ENCODE measurements around the gene CAMK2B.

The CAMK2B gene

GRCh38 chr7:44225566-44226395, 99.6 kb downstream of the CAMK2B start:
- no peak for ATAC-seq

DNA sequence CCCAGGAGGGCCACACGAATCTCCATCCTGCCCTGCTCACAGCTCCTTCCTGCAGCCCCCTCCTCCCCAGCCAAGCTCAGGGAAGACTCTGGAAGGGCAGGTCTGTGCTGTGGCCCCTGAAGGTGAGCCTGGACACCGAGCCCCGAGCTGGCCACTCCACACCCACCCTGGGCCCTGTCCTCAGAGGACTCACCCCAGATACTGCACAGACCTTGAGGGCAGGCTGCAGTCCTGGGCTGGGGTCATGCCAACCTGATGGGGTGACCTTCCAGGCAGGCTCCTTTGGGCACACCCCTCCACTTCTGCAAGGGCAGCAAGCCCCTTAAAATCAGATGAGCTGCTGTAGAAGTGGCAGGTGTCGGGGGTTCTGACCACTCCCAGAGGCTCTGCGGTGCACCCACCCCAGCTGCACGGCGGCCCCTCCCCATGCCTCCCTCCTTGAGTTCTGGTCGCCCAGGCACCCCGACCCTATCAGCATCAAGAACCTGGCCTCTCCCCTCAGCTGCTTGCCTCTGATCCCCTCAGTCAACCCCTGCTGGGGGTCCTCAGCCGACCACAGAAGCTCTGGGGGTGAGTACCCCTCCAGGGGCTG, 100.3 kb downstream of the CAMK2B start:
- no peak for ATAC-seq

- no peak for ATAC-seq
These were observed 101.1 kb downstream of the CAMK2B start for GRCh38 chr7:44224080-44224973.

DNA sequence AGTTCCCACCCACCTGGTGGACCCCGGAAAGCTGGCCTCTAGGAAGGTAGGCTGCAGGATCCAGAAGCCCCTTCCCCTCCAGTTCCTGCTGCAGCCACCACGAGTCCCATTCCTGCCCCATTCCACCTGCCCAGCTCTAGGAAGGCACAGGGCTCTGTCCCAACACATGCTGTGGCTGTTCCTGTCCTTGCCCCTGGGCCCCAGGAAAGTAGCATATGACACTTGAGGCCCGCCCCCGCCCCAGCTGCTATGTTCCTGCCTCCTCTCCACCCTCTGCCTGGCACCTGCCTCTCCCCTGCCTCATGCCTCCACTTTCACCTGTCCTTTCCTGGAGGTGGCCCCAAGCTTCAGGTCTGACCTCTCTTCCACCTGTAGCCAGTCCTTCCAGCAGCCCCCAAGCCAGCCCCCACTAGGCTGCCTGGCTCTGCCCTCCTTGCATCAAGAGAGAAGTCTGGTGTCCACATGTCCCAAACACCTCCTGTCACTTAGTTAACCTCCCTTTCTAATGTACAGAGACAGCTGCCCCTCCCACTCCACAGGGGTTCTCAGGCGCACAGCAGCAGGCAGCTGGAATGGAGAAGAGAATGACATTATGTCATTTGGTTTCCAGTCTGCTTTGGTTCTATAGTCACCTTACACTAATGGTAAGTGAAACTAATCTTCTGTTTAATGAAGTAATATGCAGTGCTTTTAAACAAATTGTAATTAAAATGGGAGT, 101.9 kb downstream of the CAMK2B start:
- no peak for ATAC-seq

- no peak for ATAC-seq
These were observed 102.6 kb downstream of the CAMK2B start for GRCh38 chr7:44222776-44223261.

GRCh38 chr7:44222074-44222473, 103.3 kb downstream of the CAMK2B start:
- no peak for ATAC-seq

DNA sequence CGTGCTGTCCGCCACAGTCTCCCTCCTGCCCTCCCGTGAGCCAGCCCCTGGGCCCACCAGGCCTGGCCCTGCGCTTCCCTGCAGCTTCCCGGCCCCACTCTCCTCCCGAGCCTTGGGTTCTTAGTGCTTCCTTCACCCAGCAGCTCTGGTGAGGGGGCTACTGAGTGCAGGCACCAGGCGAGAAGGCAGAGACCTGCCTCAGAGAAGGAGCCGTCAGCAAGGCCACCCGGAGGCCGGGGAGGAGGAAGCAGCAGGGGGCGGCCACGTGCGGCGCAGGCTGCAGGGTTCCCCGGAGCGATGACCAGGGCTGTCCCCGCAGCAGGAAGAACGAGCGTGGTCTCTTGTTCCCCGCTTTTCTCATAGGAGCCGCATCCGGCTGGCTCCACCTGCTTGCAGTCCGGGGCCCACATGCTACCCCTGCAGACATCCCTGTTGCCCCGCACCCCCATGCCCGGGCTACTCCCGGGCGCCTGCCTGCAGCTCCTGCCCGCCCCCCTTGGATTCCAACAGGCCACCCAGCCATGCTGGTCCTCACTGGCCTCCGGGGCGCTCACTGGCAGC, 104.1 kb downstream of the CAMK2B start:
- ATAC-seq = no peak

- ATAC-seq = no peak
These were observed 104.9 kb downstream of the CAMK2B start for GRCh38 chr7:44220358-44221112.

DNA sequence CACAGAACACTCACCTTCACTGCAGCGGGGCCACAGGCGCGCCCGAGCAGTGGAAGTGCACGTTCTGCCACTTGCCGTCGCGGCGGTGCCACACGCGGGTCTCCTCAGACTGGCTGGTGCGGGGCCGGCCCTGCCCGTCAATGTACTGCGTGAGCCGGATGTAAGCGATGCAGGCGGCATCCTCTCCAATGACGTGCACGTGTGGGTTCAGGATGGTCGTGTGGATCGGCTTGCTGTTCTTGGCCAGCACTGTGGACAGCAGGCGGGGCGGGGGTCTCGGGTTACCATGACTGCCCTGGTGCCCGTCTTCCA, 105.4 kb downstream of the CAMK2B start:
- no peak for ATAC-seq

DNA sequence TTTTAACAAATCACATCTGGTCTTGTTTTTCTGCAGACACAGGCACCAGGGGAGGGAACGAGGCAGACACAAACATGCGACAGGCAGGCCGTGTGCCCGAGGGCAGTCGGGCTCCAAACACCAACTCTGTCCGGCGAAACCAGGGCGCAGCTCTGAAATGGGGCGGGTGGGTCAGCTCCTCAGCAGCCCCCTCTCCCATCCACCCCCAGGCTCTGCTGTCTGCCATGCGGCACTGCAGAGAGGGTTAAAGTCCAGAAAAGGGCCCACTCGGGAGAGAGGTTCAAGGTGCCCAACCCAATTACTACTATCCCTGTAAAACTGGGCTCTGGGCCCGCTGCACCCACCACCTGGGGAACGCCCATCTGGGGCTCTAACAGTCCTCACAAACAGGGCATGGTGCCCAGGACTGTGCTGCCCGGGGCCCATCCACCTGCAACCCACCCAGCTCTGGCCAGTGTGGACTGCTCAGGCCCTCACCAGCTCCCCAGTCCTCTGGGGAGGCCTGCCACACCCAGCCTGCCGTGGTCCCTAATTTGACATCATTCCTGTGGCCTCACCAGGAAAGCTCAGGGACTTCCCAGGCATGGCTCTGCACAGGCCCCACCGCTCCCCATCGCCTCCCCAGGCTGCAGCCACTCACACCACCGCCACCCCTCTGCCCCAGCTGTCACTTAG, 105.9 kb downstream of the CAMK2B start:
- no peak for ATAC-seq

DNA sequence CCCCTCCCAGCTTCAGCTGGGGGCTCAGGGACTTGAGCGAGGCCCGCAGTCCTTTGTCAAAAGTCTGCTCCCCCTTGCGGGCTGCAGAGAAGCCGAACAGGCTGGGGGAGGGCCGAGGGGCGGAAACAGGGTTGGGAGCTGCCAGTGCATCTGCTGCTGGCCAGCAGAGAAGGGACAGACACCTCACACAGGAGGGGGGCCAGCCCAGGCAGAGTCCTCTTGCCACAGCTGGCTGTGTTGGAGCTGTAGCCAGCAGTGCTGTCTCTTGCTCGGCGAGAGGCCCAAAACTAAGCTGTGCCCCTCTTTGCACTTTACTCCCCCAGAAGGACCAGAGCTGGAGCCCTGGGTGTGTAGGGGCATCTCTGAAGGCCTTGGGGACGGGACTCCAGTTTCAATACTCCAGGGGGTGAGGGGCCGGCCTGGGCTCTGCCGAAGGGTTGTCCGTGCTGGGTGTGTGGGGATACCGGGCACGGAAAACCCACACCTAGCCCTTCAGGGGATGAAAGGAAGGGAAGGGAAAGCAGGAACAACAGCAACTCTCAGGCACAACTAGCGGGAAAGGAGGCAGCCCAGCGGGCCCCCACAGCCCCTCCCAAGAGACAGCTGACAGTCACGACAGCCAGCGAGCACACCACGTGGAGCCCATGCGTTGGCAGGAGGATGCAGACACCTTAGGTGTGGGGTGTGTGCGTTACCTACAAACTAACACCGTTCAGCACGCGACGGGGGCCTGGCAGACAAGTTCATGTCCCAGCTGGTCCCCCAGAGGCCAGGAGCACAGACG, 106.8 kb downstream of the CAMK2B start:
- no peak for ATAC-seq

DNA sequence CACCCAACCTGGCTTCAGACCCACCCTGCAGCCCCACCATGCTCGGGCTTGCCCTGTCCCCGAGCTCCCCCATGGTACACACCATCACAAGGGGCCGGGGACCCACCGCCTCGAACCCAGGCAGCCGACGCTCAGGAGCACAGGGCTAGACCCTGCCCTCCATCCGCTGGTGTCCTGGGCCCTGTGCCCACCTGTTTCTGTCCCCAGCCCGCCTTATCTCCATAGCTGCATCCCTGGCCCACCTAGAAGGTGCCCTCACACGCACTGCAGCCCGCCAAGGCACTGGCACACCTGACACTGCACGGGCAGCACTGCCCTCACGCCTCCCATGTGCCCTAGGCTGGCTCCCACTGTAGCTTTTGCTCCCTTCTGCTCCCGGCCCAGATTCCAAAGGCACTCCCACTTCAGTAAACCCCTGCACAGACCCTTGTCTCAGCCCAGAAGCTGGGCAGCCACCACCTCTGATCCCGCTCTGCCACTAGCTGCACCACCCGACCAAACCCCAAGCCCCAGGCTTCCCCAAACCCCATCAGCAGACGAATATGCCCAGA, 107.5 kb downstream of the CAMK2B start:
- no peak for ATAC-seq

DNA sequence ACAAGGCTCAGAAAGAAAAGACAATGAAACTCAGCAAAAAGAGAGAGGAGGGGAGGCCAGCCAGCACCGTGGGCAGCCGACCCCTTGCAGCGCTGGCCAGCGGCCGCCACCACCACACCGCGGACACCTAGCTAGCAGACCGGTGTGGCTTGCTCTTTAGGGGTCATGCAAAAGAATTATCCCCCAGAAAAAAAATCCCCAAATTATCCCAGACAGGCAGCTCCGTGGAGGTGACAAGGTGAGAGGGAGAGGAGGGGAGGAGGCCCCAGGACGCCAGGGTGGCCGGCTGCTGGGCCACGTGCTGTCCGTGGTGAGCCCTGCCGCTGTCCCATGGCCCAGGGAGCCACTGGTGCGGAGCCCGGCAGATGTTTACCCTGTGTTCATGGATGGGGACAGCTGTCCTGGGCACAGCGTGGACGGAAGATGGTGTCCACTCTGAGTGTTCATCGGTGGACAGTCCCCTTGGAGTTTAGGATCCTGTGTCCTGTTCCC, 108.1 kb downstream of the CAMK2B start:
- ATAC-seq = no peak

GRCh38 chr7:44216521-44217222, 108.7 kb downstream of the CAMK2B start:
- ATAC-seq = no peak

GRCh38 chr7:44216019-44216418, 109.4 kb downstream of the CAMK2B start:
- no peak for ATAC-seq

DNA sequence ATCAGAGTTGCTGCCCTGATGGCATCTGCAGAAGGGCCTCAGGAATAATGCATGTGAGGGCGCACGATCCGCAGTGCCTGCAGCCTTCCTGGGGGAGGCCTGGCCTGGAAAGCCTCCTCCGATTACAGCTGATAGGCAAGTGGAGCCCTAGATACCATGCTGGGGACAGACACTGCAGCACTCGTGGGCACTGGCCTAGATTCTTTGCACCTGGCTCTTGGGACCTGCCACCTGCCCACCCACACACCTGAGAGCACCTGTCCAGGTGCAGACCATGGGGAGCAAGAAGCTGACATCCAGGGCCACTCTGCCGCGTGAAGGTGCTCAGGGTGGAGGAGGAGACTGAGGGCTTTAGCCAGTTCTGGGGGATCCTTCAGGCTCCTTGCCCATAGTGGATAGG, 109.9 kb downstream of the CAMK2B start:
- peak in 1 of 2 donors; percentile 17 for ATAC-seq

DNA sequence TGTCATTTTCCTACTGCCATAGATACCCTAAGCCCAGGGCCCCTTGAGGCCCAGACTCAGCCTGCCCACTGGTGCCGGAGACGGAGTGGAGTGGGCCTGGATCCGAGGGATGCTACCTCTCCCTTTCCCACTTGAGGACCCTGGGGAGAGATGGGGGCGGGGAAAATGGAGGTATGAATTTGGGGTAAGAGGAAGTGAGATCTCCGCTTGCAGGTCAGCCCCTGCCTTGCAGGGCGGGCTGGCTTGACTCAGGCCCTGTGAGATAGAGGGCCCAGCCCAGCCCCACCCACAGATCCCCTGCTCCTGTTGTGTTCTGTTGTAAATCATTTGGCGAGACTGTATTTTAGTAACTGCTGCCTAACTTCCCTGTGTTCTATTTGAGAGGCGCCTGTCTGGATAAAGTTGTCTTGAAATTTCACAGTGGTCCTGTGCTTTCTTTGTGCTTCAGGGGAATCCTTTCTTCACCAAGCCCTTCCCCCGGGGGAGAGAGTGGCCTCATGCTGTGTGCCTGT, 111.5 kb downstream of the CAMK2B start:
- no peak for ATAC-seq

- ATAC-seq = no peak
These were observed 112.1 kb downstream of the CAMK2B start for GRCh38 chr7:44213206-44213876.
